ENCODE results near the gene CRHR1.

CRHR1 gene

DNA sequence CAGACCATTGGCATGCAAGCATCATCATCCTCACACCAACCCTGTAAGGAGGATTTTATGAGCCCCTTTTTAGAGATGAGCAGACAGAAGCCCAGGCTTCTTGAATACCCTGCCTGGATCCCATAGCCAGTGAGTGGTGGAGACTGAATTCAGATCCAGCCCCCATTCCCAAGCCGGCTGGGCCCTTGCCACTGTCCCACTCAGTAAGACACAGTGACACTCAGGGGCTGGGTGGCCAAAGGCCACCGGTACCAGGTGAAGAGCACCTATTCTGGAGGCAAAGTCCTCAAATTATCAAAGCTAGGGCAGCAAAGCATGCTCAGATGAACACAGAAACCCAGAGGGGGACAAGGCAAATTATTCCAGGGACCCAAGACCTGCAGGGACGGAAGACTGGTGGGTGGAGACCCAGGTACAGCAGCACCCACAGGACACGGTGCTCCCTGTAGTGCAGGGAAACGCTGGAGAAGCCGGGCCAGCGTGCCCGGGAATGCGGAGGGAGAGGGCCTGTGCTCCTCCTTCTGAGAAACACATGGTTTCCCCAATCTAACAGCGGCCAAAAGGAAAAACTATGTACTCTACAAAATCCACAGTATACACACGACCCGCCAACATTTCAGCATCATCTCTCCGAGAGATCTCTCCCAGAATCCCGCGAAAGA, 33.2 kb upstream of the CRHR1 start:
- no peak for DNase-seq (ENCODE audit: low read depth)
- H3K4me3 ChIP-seq (ENCODE audit: low read depth, low read length): no peak overlapping the region
- TF ChIP-seq, protein P1, sequence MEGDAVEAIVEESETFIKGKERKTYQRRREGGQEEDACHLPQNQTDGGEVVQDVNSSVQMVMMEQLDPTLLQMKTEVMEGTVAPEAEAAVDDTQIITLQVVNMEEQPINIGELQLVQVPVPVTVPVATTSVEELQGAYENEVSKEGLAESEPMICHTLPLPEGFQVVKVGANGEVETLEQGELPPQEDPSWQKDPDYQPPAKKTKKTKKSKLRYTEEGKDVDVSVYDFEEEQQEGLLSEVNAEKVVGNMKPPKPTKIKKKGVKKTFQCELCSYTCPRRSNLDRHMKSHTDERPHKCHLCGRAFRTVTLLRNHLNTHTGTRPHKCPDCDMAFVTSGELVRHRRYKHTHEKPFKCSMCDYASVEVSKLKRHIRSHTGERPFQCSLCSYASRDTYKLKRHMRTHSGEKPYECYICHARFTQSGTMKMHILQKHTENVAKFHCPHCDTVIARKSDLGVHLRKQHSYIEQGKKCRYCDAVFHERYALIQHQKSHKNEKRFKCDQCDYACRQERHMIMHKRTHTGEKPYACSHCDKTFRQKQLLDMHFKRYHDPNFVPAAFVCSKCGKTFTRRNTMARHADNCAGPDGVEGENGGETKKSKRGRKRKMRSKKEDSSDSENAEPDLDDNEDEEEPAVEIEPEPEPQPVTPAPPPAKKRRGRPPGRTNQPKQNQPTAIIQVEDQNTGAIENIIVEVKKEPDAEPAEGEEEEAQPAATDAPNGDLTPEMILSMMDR (IDR thresholded peaks at IDR 0.05; ENCODE audit: low read depth, low read length, missing control alignments): no peak

DNA sequence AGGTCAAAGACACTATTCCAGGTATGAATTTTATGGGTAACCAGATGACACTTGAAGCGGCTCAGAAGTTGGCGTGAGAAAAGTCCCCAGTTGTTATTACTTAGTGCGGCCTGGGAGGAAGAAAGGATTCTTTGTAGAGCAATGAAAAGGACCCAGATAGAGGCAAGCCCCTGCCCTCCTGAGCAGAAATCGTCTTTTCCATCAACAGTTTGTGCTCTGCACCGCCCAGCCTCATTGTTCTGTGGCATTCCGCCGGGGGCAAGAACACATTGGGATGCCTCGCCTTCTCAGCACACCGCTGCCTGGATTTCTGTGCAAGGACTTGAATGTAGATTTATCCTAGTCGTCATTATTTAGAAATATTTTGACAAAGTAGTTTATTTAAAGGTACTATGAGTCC, 32.7 kb upstream of the CRHR1 start:
- no peak for DNase-seq (ENCODE audit: low read depth)

DNA sequence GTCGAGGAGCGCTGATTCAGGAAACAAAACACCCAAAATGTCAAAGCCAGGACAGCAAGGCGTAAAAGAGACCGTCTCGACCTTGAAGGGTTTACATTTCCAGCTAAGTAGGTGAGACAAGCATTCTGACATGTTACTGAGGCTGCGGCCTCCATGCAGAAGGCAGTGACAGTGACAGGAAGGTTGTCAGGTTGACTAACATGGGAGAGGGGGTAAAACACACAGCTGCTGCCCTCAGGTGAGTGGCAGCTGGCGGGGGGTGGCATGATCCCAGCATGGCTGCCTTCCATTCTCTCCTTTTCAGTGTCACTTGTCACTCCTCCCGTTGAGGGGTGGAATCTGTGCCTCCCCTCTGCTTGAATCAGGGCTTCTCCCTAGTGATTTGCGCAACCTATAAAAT, 31.9 kb upstream of the CRHR1 start:
- no peak for DNase-seq (ENCODE audit: low read depth)
- TF ChIP-seq, protein P1 (IDR thresholded peaks at IDR 0.05; ENCODE audit: low read depth, low read length, missing control alignments): no peak
- H3K4me3 ChIP-seq (ENCODE audit: low read depth, low read length): no peak overlapping the region

More for the DNA sequence above, 32.7 kb upstream of the CRHR1 start:
- H3K4me3 ChIP-seq (ENCODE audit: low read depth, low read length): no peak overlapping the region
- TF ChIP-seq, protein P1 (IDR thresholded peaks at IDR 0.05; ENCODE audit: low read depth, low read length, missing control alignments): no peak

DNA sequence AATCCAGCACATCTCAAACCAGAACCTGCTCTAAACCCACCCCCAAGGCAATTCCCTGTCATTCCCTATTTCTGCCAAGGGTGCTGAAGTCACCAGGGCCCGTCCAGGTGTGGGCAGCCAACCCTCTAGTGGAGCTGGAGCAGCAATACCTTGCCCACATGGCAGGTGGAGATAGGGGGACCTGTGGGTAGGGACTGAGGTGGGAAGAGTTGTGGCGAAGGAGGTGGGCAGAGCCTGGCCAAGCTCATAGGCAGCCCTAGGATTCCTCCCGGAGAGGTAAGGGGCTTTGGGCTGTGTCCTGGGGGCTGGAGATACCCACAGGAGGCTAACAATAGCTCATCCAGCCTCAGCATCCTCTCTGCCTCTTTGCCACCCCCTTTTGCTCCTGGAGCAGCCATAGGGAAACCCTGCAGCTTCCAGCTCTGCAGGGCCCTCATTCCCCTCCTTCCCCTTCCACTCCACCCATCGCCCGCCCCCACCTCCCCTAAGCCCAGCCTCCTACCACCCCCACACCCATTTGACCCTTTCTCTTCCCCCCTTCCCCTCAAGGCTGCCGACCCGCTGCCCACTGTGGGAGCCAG, 30.4 kb upstream of the CRHR1 start:
- TF ChIP-seq, protein P1 (IDR thresholded peaks at IDR 0.05; ENCODE audit: low read depth, low read length, missing control alignments): no peak
- H3K4me3 ChIP-seq (ENCODE audit: low read depth, low read length): no peak overlapping the region
- no peak for DNase-seq (ENCODE audit: low read depth)

DNA sequence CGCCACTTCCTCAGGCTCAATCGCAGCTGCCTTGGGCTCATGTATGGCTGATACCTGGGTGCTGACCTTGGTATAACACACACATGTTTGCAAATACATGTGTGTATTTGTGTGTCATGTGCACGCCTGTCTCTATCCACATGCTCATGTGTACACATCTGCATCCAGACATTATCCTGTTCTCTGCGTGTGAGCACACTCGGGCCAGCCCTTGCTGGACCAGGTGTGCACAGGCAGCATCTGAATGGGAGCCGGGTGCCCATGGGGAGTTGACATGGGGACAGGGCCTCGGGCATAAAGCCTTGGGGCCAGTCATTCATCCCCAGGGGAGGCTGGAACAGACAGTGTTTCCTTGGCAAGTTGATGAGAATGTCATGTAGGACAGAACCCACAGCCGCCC, 29.1 kb upstream of the CRHR1 start:
- TF ChIP-seq, protein P1 (IDR thresholded peaks at IDR 0.05; ENCODE audit: low read depth, low read length, missing control alignments): no peak
- H3K4me3 ChIP-seq (ENCODE audit: low read depth, low read length): no peak overlapping the region
- DNase-seq (ENCODE audit: low read depth): no peak

DNA sequence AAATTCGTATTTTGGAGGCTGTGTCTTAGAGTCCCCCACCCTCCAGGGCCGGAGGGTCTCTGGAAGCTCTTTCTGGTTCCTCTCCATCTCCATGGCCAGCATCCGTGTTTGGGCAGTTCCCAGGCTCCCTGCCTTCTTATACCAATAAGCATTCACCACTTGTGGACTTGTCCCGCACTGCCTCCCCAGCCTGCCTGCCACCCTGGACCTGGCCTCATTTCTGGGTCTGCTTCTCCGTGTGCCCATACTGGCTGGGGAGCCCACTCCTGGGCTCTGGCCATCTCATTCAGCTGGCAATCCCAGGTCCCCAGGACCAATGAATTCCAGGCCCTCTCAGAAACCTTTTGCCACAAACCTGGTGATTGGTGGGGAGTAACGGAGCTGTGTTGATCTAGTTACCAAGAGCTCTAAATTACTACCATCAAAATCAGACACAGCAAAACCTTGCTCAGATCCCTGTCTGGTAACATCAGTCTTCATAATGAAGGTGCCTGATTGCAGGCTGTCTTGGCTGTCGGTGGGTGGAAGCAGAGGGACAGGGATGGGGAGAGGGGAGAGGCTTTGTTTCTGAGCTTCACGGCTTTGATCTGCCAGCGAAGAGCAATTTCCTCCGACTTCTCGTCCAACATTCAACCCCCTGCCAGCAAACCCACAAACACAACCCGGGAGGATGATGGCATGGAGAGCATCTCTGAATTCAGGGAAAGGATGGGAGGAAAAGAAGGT, 27.7 kb upstream of the CRHR1 start:
- H3K4me3 ChIP-seq (ENCODE audit: low read depth, low read length): no peak overlapping the region
- no peak for DNase-seq (ENCODE audit: low read depth)
- TF ChIP-seq, protein P1 (IDR thresholded peaks at IDR 0.05; ENCODE audit: low read depth, low read length, missing control alignments): no peak

All from GM12864 (cell line).